Ascending aorta (tissue), 2 donors: ENCODE results near the gene LCNL1. TPM values are rescaled to one million over a fixed set of nuclear protein-coding genes. Genes with fewer than 3 reads are reported as not detected.

Experiments used
- DNase-seq, 2 donors: peaks; one replicate each; pipeline ENCODE4 v3.0.0-alpha.2; 2019; ENCODE audit warnings: low spot score in 2 of 2
- H3K27ac ChIP-seq, 2 donors: fragments of 200-600 bp; sonication (generic); one replicate each; pipeline ENCODE4 v1.5.1; 2016 to 2017; ENCODE audit warnings: mild to moderate bottlenecking in 1 of 2
- H3K27me3 ChIP-seq: fragments of 200-600 bp; sonication (generic); one replicate; pipeline ENCODE4 v1.5.1; 2017
- H3K36me3 ChIP-seq, 2 donors: fragments of 200-600 bp; sonication (generic); one replicate each; pipeline ENCODE4 v1.5.1; 2016
- H3K4me1 ChIP-seq, 2 donors: fragments of 200-600 bp; sonication (generic); one replicate each; pipeline ENCODE4 v1.5.1; 2016 to 2017; ENCODE audit warnings: mild to moderate bottlenecking in 1 of 2
- H3K4me3 ChIP-seq, 2 donors: fragments of 200-600 bp; sonication (generic); one replicate each; pipeline ENCODE4 v1.5.1; 2016 to 2017; ENCODE audit warnings: mild to moderate bottlenecking in 1 of 2
- H3K9me3 ChIP-seq, 2 donors: fragments of 200-600 bp; sonication (generic); one replicate each; pipeline ENCODE4 v1.5.1; 2016
- intact Hi-C: fragments of 100-400 bp; cut with DNase I; formaldehyde crosslinking; loops from one replicate; pipeline ENCODE4 v1.15.1; 2023
- total RNA-seq: library from RNA; depleted of rRNA; stranded (reverse); fragments of >200 nt; gene quantifications from one replicate; pipeline ENCODE4 v1.1.0, GENCODE V29; 2016
- TF ChIP-seq, protein P1 (sequence below), 3 experiments: fragments of 200-600 bp in 2 of 3; fragments of 450-650 bp in 1 of 3; sonication (generic) in 2 of 3; IDR thresholded peaks; one replicate each; pipeline ENCODE4 v1.5.1; 2016 to 2019; ENCODE audit warnings: antibody characterized with exemption in 3 of 3, mild to moderate bottlenecking in 1 of 3, moderate library complexity in 1 of 3

Gene LCNL1
- total RNA-seq, 1 donor from 2014 or later: not detected

- H3K4me1 ChIP-seq: peaks cover 0 to 12% of the 10 kb centered on the region in 2 donors
- no peaks in the 10 kb centered on the region for H3K9me3 ChIP-seq
- intact Hi-C loops: loop anchor here (2.0 kb wide), 1 partner anchor 79 kb away; the partner anchor contains the start of gene ABCA2
- TF ChIP-seq, protein P1, sequence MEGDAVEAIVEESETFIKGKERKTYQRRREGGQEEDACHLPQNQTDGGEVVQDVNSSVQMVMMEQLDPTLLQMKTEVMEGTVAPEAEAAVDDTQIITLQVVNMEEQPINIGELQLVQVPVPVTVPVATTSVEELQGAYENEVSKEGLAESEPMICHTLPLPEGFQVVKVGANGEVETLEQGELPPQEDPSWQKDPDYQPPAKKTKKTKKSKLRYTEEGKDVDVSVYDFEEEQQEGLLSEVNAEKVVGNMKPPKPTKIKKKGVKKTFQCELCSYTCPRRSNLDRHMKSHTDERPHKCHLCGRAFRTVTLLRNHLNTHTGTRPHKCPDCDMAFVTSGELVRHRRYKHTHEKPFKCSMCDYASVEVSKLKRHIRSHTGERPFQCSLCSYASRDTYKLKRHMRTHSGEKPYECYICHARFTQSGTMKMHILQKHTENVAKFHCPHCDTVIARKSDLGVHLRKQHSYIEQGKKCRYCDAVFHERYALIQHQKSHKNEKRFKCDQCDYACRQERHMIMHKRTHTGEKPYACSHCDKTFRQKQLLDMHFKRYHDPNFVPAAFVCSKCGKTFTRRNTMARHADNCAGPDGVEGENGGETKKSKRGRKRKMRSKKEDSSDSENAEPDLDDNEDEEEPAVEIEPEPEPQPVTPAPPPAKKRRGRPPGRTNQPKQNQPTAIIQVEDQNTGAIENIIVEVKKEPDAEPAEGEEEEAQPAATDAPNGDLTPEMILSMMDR (IDR thresholded peaks at IDR 0.05): no peak
- H3K27ac ChIP-seq: peak overlapping the region; percentile 81 to 88
- H3K36me3 ChIP-seq: no peaks in the 10 kb centered on the region
- peak overlapping the region; percentile 62 to 83 for H3K4me3 ChIP-seq
- DNase-seq: no peak
- no peaks in the 10 kb centered on the region for H3K27me3 ChIP-seq
Measured at GRCh38 chr9:136949239-136949816, 33.5 kb upstream of the LCNL1 start.

DNA sequence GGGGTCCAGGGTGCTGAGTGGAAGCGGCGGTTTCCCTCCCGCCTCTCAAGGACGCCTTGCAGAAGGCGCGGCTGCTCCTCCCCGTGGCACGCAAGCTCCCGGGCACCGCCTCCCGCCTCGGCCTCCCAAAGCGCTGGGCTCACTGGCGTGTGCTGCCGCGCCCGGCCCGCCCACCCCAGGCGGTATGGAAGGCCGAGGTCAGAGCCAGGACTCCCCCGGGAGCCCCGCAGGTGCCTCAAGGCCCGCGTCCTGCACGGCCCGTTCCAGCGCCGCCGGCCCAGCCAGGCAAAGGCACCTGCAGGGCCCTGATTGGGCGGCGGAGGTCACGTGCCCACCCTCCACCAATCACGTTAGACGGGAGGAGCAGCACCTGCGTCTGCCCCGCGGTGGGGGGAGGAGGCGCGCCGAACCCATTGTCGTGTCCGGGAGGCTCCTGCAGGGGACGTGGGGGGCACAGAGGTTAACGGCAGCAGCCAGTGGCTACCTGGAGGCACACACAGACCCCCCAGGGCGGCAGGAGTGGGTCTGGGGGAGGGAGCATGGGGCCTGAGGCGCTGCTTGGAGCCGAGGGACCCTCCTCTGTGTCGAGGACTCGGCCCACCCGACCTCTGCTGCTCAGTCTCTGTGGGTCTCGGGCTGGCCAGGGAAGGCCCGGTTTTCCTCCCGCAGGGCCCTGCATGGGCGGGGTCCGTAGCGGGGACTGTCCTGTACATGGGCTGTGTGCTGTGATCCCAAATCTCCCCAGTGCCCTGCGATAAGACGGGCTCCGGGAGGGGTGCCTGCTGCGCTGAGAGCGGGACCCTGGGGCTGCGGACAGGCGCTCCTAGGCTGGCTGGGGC lies 32.8 kb upstream of the LCNL1 start:
- peak; percentile 88 to 96 for DNase-seq
- H3K4me1 ChIP-seq: peaks cover 0 to 12% of the 10 kb centered on the region in 2 donors
- TF ChIP-seq, protein P1 (IDR thresholded peaks at IDR 0.05): peak in 2 of 3 experiments; percentile 10 to 25
- peak overlapping the region; percentile 62 to 83 for H3K4me3 ChIP-seq
- intact Hi-C loops: loop anchor here (2.0 kb wide), 2 partner anchors 79 to 159 kb away; partner anchors contain the start of genes ABCA2 and TMEM141
- H3K27ac ChIP-seq: peak overlapping the region; percentile 81 to 88
- H3K36me3 ChIP-seq: no peaks in the 10 kb centered on the region
- no peaks in the 10 kb centered on the region for H3K27me3 ChIP-seq
- H3K9me3 ChIP-seq: no peaks in the 10 kb centered on the region

DNA sequence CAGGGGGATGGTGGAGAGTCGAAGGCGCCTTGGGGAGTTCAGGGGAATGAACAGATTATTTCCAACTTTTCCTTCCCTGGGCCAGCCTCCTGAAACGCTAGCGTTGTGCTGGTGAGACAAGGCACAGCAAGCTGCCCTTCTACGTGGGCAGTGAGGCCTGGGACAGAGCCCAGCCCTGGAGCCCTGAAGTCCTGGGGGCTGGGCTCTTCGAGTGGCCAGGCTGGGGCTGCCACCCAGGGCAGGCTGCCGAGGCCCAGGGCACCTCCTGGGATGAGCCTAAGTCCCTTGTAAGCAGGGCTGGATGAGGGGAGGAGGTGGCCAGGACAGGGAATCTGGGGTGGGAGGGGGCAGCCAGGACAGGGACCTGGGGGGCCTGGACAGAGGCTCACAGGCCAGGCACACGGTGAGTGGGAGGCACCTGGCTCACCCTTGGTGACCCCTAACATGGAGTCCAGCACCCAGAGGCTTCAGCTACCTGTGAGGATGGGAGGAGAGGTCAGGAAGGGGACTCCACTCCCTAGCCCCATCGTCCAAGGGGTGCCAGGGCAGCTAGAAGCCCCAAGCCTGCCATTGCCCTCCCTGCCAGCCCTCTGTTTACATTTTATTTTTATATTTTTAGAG lies 32.0 kb upstream of the LCNL1 start:
- Histone ChIP-seq H3K27me3 (no peaks in the 10 kb centered on the region), H3K4me1 (peaks cover 0 to 12% of the 10 kb centered on the region in 2 donors), H3K9me3 (no peaks in the 10 kb centered on the region), H3K36me3 (no peaks in the 10 kb centered on the region), H3K27ac (peak overlapping the region; percentile 81 to 88), H3K4me3 (peak overlapping the region; percentile 62 to 83)
- TF ChIP-seq, protein P1 (IDR thresholded peaks at IDR 0.05): no peak
- no peak for DNase-seq
- intact Hi-C loops: loop anchor here (2.0 kb wide), 1 partner anchor 160 kb away; the partner anchor contains the start of gene TMEM141

DNA sequence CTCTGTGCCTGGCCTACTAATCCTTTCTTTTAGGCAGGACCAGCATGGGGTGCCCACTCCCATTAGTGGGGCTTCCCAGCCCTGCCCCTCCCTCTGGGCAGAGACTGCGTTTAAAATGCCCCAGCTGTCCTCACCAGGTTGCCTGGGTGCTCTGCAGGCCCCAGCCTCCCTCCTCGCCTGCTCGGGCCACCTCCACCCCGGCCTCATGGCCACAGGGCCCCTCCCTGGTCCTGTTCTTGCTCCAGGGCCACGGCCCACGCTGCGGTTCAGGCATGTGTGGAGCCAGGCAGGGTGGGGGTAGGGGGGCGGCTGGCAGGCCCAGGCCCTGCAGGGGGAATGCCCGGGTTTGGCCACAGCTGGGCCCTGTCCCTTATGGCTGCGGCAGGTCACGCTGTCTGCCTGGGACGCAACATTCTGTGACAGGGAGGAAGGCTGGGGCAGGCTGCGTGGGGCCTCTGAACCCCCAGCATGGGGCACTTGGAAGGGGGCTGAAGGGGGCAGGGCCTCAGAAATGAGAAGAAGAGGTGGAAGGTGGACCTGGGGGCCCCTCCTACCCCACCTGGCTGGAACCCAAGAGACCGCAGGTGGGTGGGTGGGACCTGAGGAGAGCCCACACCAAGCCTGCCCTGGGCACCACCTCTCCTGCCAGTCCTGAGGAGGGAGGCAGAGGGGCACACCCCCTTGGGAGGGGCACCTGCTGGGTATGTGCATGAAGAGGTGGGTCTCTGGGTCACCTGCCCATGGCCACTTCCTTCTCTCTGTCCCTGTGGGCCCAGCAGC lies 31.1 kb upstream of the LCNL1 start, which contains the start of gene LCN12:
TSS of gene LCN12 (plus strand) at position 733 of the 780 bp plus-strand sequence. CDS start 55 bp downstream, outside the sequence.
- H3K27me3 ChIP-seq: no peaks in the 10 kb centered on the region
- intact Hi-C loops: loop anchor here (2.0 kb wide), 1 partner anchor 161 kb away; the partner anchor contains the start of gene TMEM141
- no peak for DNase-seq
- H3K36me3 ChIP-seq: no peaks in the 10 kb centered on the region
- TF ChIP-seq, protein P1 (IDR thresholded peaks at IDR 0.05): no peak
- peak within 1 kb of the TSS; percentile 81 to 88 for H3K27ac ChIP-seq
- no peaks in the 10 kb centered on the region for H3K9me3 ChIP-seq
- no peak within 1 kb of the TSS for H3K4me3 ChIP-seq
- peaks cover 0 to 12% of the 10 kb centered on the region in 2 donors for H3K4me1 ChIP-seq
